ENCODE results near the gene RALGAPA1. TPM values are rescaled to one million over a fixed set of nuclear protein-coding genes. Genes with fewer than 3 reads are reported as not detected.
"Not testable (repeated sequence)": the region's sequence is repeated elsewhere in the genome, so short reads cannot be mapped to it uniquely, and the experiment has no call there.

Gene RALGAPA1
- total RNA-seq = 20.5 and 49.7 TPM in 2 replicates

GRCh38 chr14:35808638-35809563 lies at the start of gene RALGAPA1:
Gene RALGAPA1, minus strand, starts transcription at chr14:35809295. Its CDS starts 460 bp downstream, at chr14:35808835.
- peak; percentile 93 for DNase-seq (ENCODE audit: low read depth)

DNA sequence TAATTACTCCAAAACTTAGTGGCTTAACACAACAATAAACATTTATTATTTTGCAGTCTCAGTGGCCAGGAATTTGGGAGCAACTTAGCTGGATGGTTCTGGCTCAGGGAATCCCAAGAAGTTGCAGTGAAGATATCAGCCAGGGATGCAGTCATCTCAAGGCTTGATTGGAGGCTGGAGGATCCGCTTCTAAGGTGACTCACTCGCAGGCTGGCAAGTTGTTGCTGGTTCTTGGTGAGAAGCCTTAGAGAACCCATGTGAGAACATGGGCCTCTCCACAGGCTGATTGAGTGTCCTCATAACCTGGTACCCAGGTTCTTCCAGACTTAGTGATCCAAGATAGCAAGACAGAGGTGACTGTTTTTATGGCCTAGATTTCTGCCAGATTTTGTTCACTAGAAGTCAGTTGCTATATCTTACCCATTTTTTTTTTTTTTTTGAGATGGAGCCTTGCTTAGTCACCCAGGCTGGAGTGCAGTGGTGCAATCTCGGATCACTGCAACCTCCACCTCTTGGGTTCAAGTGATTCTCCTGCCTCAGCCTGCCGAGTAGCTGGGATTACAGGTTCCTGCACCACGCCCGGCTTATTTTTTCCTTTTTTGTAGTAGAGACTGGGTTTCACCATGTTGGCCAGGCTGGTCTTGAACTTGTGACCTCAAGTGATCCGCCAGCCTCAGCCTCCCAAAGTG lies 49.6 kb upstream of the RALGAPA1 start:
- peak; percentile 24 for DNase-seq (ENCODE audit: low read depth)

DNA sequence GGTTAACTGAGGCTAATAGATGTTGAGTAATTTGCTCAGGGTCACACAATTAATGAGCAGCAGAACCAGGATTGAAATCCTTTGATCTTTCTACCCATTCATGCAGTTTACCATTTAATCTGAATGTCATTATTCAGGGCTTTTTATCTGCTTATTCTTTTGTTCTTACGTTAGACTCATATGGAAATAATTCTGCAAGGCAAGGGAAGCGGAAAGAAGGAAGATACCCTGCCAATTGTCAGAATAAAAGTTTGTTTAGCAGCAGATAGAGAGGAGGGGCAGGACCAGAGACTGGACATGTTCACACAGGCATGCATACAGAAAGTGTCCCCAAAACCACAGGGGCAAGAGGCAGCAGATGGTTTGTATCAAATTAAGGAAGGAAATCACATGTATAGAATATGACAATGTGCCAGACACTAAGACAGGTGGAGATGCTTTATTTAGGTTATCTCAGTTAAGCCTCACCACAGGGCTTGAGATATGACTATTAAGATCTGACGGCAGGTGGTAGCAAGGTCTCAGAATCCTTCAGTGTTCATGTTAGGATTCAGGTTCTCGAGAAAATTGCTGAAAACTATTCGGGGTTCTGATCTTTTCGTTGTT lies 46.9 kb upstream of the RALGAPA1 start:
- peak; percentile 9 for DNase-seq (ENCODE audit: low read depth)

- peak; percentile 60 for DNase-seq (ENCODE audit: low read depth)
These were observed 45.7 kb upstream of the RALGAPA1 start for GRCh38 chr14:35854696-35855270.

DNA sequence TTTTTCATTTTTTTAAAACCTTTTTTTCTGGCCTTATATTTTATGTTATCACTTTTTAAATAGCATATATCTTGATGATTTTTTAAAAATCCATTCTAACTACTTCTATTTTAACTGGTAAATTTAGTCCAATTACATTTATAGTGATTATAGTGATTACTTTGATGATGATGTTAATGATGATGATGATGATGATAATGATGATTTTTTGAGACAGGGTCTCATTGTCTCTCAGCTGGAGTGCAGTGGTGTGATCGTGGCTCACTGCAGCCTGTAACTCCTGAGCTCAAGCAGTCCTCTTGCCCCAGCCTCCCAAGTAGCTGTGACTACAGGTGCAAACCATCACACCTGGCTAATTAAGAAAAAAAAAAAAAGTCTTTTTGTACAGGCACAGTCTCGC lies 44.1 kb upstream of the RALGAPA1 start:
- no peak for DNase-seq (ENCODE audit: low read depth)

DNA sequence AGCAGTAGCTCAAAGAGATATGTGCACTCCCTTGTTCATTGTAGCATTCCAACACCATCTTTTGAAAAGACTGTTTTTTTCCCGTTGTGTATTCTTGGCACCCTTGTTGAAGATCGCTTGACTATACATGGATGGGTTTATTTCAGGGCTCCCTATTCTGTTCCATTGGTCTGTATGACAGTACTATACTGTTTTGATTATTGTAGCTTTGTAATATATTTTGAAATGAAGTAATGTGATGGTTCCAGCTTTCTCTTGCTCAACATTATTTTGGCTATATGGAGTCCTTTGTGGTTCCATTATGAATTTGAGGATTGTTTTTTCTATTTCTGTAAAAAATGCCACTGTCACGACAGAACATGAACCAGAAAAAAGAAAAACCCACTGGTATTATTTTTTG lies 42.7 kb upstream of the RALGAPA1 start:
- DNase-seq (ENCODE audit: low read depth) = no peak

GRCh38 chr14:35849122-35849521 lies 40.0 kb upstream of the RALGAPA1 start:
- no peak for DNase-seq (ENCODE audit: low read depth)

GRCh38 chr14:35847636-35848035 lies 38.5 kb upstream of the RALGAPA1 start:
- no peak for DNase-seq (ENCODE audit: low read depth)

GRCh38 chr14:35844494-35844893 lies 35.4 kb upstream of the RALGAPA1 start:
- no peak for DNase-seq (ENCODE audit: low read depth)

- DNase-seq (ENCODE audit: low read depth) = not testable (repeated sequence)
These were observed 33.1 kb upstream of the RALGAPA1 start for GRCh38 chr14:35842245-35842644.

- DNase-seq (ENCODE audit: low read depth) = not testable (repeated sequence)
These were observed 32.6 kb upstream of the RALGAPA1 start for GRCh38 chr14:35841704-35842103.

- no peak for DNase-seq (ENCODE audit: low read depth)
These were observed 26.3 kb upstream of the RALGAPA1 start for GRCh38 chr14:35835208-35835982.

DNA sequence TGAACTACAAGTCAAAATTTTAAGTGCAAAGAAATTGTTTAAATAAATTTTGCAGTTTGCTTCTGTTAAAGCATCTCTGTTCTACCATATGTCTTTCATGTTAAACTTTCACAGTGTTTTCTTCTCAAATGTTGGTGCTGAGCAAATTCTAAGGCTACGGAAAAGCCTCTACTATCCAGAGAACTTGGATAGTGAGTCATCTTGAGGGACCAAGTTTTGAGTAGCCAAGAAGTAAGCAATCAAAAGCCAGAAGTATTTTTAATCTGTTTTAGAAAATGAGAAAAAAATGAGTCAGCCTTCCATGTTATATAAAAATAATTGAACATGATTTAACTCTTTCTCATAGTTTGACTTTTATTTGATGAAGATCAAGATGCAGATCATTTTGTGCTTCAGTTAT lies 20.4 kb upstream of the RALGAPA1 start:
- no peak for DNase-seq (ENCODE audit: low read depth)

- no peak for DNase-seq (ENCODE audit: low read depth)
These were observed 18.8 kb upstream of the RALGAPA1 start for GRCh38 chr14:35827678-35828472.

- DNase-seq (ENCODE audit: low read depth) = no peak
These were observed 17.9 kb upstream of the RALGAPA1 start for GRCh38 chr14:35826952-35827416.

GRCh38 chr14:35826218-35826951 lies 17.3 kb upstream of the RALGAPA1 start, which contains the start of gene BRMS1L:
Gene BRMS1L, plus strand, starts transcription at chr14:35826338. Its CDS starts 179 bp downstream, at chr14:35826517.
- peak; percentile 66 for DNase-seq (ENCODE audit: low read depth)

DNA sequence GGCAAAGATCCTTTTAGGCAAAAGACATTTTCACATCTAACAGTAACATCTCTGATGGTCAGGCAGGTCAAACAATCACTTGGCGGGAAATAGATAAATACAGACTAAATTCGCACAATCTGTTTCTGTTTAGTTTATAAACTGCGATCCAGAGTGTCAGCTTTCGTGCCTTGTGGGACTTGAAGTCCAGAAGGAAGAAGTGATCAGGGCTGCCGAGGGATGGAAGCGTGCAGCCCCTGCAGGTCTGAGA lies 16.8 kb upstream of the RALGAPA1 start:
- peak; percentile 98 for DNase-seq (ENCODE audit: low read depth)

DNA sequence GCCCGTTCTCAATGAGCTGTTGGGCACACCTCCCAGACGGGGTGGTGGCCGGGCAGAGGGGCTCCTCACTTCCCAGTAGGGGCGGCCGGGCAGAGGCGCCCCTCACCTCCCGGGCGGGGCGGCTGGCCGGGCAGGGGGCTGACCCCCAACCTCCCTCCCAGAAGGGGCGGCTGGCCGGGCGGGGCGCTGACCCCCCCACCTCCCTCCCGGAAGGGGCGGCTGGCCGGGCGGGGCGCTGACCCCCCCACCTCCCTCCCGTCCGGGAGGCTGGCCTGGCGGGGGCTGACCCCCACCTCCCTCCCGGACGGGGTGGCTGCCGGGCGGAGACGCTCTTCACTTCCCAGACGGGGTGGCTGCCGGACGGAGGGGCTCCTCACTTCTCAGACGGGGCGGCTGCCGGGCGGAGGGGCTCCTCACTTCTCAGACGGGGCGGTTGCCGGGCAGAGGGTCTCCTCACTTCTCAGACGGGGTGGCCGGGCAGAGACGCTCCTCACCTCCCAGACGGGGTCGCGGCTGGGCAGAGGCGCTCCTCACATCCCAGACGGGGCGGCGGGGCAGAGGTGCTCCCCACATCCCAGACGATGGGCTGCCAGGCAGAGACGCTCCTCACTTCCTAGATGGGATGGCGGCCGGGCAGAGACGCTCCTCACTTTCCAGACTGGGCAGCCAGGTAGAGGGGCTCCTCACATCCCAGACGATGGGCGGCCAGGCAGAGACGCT lies 15.5 kb upstream of the RALGAPA1 start:
- DNase-seq (ENCODE audit: low read depth) = not testable (repeated sequence)

DNA sequence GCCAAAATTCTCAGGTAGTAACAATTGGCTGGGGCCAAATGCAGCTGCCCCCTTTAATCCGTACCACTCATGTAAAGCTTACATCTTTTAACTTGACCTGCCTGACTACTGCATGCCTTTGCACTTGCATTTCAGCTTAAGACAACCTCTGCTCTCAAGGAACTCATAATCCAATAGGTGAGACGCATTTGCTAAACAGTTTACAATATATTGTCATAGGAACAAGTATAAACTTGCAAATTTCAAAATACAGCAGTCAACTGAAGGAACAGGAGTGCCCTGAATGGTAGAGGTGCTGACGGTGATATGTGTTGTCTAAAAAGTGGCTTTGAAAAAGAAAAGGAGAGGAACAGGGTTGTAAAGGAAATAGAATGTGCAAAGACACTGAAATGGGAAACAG lies 13.4 kb upstream of the RALGAPA1 start:
- DNase-seq (ENCODE audit: low read depth) = no peak
